Measurements from ENCODE around the gene BNIP5.

BNIP5 gene

DNA sequence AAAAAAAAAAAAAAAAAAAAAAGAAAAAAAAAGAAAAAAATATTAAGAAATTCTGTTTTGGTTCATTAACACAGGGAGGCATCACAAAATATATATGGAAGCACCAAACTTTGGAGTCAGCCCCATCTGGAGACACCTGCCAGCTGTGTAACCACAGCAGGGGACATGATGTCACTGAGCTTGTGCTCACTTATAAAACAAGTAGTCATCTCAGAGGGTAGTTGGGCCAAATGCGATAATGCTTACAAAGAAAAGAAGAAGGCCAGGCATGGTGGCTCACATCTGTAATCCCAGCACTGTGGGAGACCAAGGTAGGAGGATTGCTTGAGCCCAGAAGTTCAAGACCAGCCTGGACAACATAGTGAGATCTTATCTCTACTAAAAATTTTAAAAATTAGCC, 1.1 kb upstream of the BNIP5 start:
- Mint-ChIP-seq H3K4me3 (no peak overlapping the region), H3K9me3 (no peaks in the 10 kb centered on the region), H3K27me3 (peaks cover 14% of the 10 kb centered on the region), H3K4me1 (peaks cover 12% of the 10 kb centered on the region), H3K36me3 (no peaks in the 10 kb centered on the region), H3K27ac (no peak overlapping the region)

DNA sequence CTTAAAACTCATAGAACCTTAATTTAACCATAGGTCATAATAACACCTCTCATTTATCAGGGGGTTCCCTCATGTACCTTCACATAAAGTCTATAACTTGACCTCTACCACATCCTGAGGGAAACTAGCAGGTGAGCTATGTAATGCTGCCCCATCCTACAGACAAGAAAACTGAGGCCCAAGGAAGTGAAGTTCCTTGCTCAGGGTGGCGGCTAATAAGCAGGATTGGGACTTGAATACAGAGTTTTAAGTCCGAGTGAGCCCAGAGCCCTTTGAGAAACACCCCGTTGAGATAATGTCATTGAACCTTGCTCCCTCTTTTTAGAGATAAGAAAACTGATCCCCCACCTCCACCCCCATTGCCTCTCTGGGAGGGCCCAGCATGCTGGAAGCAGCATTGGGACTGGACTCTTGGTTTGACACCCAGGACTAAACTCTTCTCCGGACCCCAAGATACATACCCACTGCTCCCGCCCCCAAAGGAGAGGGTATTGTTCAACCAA, 429 bp downstream of the BNIP5 start:
- H3K27me3 Mint-ChIP-seq: peaks cover 14% of the 10 kb centered on the region
- no peak overlapping the region for H3K27ac Mint-ChIP-seq
- no peak overlapping the region for H3K4me3 Mint-ChIP-seq
- no peaks in the 10 kb centered on the region for H3K9me3 Mint-ChIP-seq
- no peaks in the 10 kb centered on the region for H3K36me3 Mint-ChIP-seq
- H3K4me1 Mint-ChIP-seq: peaks cover 12% of the 10 kb centered on the region

DNA sequence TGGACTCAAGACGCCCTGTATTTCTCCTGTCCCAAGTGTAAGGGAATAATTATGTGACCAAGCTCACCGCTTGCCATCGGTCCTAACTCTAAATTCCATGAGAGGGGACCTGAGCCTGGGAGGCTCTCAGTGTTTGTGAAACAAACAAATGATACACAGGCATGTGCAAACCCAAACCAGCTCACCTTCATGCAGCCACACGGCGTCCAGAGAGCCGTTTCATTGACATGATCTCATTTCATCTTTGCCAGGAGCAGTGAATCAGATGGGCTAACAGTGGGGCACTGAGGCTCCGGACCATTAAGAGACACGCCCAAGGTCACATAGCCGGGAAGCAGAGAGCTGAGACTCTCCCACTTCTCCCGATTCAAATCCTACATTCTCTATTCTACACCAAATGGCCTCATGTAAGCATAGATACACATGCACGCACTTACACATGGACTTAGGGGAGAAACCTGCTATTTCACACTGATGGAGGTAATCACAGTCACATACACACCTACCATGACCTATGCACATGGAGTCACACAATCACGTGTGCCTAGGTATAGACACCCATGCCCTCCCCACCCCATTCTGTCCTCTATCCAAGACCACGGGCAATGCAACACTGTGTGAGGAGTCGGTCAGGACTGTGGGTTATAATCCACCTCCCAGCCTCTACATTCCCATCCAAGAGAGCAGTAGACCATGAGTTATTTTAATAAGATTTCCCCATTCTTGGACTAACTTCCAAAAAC, 1.1 kb downstream of the BNIP5 start:
- no peak overlapping the region for H3K4me3 Mint-ChIP-seq
- peaks cover 8% of the 10 kb centered on the region for H3K4me1 Mint-ChIP-seq
- H3K27me3 Mint-ChIP-seq: peaks cover 11% of the 10 kb centered on the region
- H3K36me3 Mint-ChIP-seq: no peaks in the 10 kb centered on the region
- no peak overlapping the region for H3K27ac Mint-ChIP-seq
- H3K9me3 Mint-ChIP-seq: no peaks in the 10 kb centered on the region

GRCh38 chr6:36334832-36335459, 1.7 kb downstream of the BNIP5 start:
- H3K4me3 Mint-ChIP-seq: no peak overlapping the region
- H3K36me3 Mint-ChIP-seq: no peaks in the 10 kb centered on the region
- H3K27me3 Mint-ChIP-seq: peaks cover 9% of the 10 kb centered on the region
- H3K9me3 Mint-ChIP-seq: no peaks in the 10 kb centered on the region
- no peak overlapping the region for H3K27ac Mint-ChIP-seq
- H3K4me1 Mint-ChIP-seq: peaks cover 8% of the 10 kb centered on the region

- Mint-ChIP-seq H3K27ac (no peak overlapping the region), H3K9me3 (no peaks in the 10 kb centered on the region), H3K36me3 (no peaks in the 10 kb centered on the region), H3K27me3 (peaks cover 9% of the 10 kb centered on the region), H3K4me3 (no peak overlapping the region), H3K4me1 (peaks cover 8% of the 10 kb centered on the region)
Measured at GRCh38 chr6:36333931-36334725, 2.6 kb downstream of the BNIP5 start.

DNA sequence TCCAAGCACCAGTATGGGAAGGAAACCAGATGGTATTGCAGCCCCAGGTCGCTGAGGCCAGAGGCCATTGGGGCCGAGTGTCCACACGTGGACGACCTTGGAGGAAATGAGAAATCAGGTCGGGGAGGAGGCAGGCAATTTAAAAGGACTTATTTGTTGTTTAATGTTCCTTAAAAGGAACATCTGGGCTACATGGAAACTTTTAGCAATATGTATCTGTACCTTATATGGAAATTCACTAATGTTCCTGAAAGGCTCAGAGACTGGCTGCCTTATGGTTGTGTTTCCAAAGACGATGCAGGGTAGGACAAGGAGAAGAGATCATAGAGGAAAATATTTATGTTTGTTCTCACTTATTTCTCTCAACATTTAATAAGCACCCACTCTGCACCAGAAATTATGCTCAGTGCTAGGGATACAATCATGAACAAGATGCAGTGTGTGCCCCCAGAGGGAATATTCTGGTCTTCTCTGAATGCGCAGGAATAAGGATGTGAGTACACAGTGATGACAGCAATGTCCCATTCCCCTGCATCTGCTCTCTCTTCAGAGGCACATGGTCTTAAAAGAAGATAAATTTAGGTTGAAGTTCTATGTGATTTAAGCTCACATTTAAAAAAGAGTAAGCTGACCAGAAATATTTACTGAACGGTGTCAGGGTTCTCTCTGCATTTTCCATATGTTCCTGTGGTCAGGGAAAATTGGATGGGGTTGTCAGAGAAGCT, 3.4 kb downstream of the BNIP5 start:
- Mint-ChIP-seq H3K36me3 (no peaks in the 10 kb centered on the region), H3K27me3 (peaks cover 9% of the 10 kb centered on the region), H3K27ac (no peak overlapping the region), H3K4me3 (no peak overlapping the region), H3K4me1 (peaks cover 8% of the 10 kb centered on the region), H3K9me3 (no peaks in the 10 kb centered on the region)

DNA sequence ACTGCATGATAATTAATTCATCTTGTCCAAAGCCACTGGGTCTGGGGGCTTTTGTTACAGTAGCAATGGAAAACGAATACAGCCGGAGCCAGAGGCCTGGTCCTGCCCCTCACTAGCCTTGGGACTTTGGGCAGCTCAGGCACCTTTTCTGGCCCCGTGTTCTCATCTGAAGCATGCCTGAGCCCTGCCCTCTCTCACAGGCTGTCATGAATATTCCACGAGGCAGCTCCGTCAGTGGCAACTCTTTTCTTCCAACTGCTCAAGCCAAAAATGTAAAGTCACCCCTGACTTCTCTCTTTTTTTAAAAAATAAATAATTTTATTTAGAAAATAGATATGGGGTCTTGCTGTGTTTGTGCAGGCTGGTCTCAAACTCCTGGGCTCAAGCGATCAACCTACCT, 5.3 kb downstream of the BNIP5 start:
- no peaks in the 10 kb centered on the region for H3K9me3 Mint-ChIP-seq

GRCh38 chr6:36330366-36330765, 6.3 kb downstream of the BNIP5 start:
- Mint-ChIP-seq H3K9me3 (no peaks in the 10 kb centered on the region), H3K27ac (no peak overlapping the region), H3K4me3 (no peak overlapping the region), H3K36me3 (no peaks in the 10 kb centered on the region), H3K27me3 (peaks cover 8% of the 10 kb centered on the region), H3K4me1 (no peaks in the 10 kb centered on the region)

More for the DNA sequence above, 5.3 kb downstream of the BNIP5 start:
- no peak overlapping the region for H3K27ac Mint-ChIP-seq
- no peak overlapping the region for H3K4me3 Mint-ChIP-seq
- H3K36me3 Mint-ChIP-seq: no peaks in the 10 kb centered on the region
- H3K4me1 Mint-ChIP-seq: no peaks in the 10 kb centered on the region
- peaks cover 9% of the 10 kb centered on the region for H3K27me3 Mint-ChIP-seq

- Mint-ChIP-seq H3K27me3 (peaks cover 6% of the 10 kb centered on the region), H3K27ac (peak overlapping the region; percentile 13)
Measured at GRCh38 chr6:36329798-36330291, 6.8 kb downstream of the BNIP5 start.

DNA sequence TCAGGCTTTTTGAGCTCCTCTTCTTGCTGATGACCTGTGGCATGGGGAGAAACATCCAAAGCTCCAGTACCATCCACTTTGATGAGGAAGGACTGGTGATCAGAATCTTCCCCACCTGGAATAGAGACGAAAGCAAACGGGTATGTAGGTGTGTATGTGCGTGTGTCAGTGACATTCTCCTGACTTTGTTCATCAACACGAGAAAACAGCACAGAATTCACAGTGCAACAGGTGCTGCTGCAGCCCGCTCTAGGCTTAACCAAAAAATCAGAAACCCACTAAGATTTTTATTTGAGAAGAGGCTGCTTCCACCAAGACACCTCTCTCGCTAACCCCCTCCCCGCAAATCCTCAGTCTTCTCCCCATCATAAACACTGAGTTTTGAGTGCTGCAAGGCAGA, 8.1 kb downstream of the BNIP5 start:
- Mint-ChIP-seq H3K27ac (no peak overlapping the region), H3K36me3 (no peaks in the 10 kb centered on the region), H3K4me1 (no peaks in the 10 kb centered on the region), H3K9me3 (no peaks in the 10 kb centered on the region), H3K27me3 (no peaks in the 10 kb centered on the region), H3K4me3 (no peak overlapping the region)

More at GRCh38 chr6:36329798-36330291, 6.8 kb downstream of the BNIP5 start:
- Mint-ChIP-seq H3K4me3 (no peak overlapping the region), H3K4me1 (no peaks in the 10 kb centered on the region), H3K36me3 (no peaks in the 10 kb centered on the region), H3K9me3 (no peaks in the 10 kb centered on the region)

DNA sequence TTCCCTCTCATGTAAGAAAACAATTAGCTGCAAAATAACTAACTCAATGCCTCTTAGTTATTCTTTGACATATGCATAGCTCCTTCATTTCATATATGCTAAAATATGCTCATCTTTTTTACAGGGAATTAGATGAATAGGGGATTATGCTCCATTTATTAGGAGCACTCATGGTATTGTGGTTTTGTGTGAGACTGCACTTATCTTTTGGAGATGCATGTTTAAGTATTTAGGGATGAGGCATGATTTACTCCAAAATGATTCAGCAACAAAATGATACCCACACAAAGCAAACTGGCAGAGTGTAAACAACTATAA, 8.8 kb downstream of the BNIP5 start:
- H3K27ac Mint-ChIP-seq: no peak overlapping the region
- H3K9me3 Mint-ChIP-seq: no peaks in the 10 kb centered on the region
- no peak overlapping the region for H3K4me3 Mint-ChIP-seq
- H3K36me3 Mint-ChIP-seq: no peaks in the 10 kb centered on the region
- H3K4me1 Mint-ChIP-seq: no peaks in the 10 kb centered on the region
- H3K27me3 Mint-ChIP-seq: no peaks in the 10 kb centered on the region

- Mint-ChIP-seq H3K27ac (no peak overlapping the region), H3K4me1 (no peaks in the 10 kb centered on the region), H3K9me3 (no peaks in the 10 kb centered on the region), H3K27me3 (no peaks in the 10 kb centered on the region), H3K4me3 (no peak overlapping the region), H3K36me3 (no peaks in the 10 kb centered on the region)
Measured at GRCh38 chr6:36327226-36327918, 9.3 kb downstream of the BNIP5 start.

DNA sequence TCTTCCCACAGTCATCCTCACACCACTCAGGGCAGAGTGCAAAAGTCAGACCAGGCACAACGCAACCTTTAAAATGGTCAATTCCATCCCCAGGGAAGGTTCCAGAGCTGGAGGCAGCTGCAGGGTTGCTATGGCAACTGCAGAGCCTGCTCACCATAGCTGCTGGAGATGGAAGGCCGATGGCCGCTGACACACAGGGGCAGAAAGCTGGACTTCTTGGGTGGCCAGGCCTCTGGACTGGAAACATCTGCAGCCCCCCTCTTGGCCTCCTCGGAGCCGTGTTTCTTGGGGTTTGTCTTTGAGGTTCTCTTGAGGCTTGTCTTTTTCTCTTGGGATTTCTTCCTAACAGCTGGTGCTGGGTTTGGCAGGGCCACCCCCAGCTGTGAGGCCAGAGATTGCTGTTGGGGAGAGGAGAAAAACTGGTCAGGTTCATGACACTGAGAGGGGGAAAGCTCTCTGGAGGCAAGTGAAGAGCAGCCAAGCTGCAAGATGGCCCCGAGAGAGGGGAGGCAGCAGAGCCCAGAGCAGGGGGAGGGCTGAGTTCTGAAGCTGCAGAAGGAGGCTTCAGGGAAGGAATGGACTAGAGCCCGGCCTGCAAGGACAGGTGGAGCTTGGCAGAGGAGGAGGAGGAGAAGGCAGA, 10.2 kb downstream of the BNIP5 start:
- Mint-ChIP-seq H3K4me3 (no peak overlapping the region), H3K9me3 (no peaks in the 10 kb centered on the region), H3K36me3 (no peaks in the 10 kb centered on the region), H3K4me1 (no peaks in the 10 kb centered on the region), H3K27me3 (no peaks in the 10 kb centered on the region), H3K27ac (no peak overlapping the region)

- no peaks in the 10 kb centered on the region for H3K4me1 Mint-ChIP-seq
Measured at GRCh38 chr6:36324715-36325114, 12.0 kb downstream of the BNIP5 start.

More at GRCh38 chr6:36324715-36325114, 12.0 kb downstream of the BNIP5 start:
- no peaks in the 10 kb centered on the region for H3K36me3 Mint-ChIP-seq
- no peak overlapping the region for H3K27ac Mint-ChIP-seq
- no peaks in the 10 kb centered on the region for H3K9me3 Mint-ChIP-seq
- no peaks in the 10 kb centered on the region for H3K27me3 Mint-ChIP-seq
- H3K4me3 Mint-ChIP-seq: no peak overlapping the region

Measured in activated naive CD4-positive, alpha-beta T cell treated with anti-CD3 and anti-CD28 coated beads, Interleukin-2, amount 50 U/mL, for 24 hours (primary cell).